Measurements from ENCODE around the gene RAPGEF6. TPM values are rescaled to one million over a fixed set of nuclear protein-coding genes. Genes with fewer than 3 reads are reported as not detected.
A peak's percentile ranks its signal among the peaks of the same experiment; 100 is the strongest.

Gene RAPGEF6
- total and polyA plus RNA-seq, 9 of the 15 experiments (the other 6 are each of a cell fraction or from before 2014, with no cell fraction given), result 2.7 to 23.4 (median 12.7) TPM

- TF ChIP-seq AFF4 (CRISPR knock-in tag; IDR thresholded peaks at IDR 0.05) (no peak), YBX1 (IDR thresholded peaks at IDR 0.05) (no peak), ZNF140 (CRISPR knock-in tag; IDR thresholded peaks at IDR 0.05) (0 out of 2 replicates have a peak, but pooled peaks have one; percentile 44), RAD21 (CRISPR knock-in tag; conservative IDR thresholded peaks at IDR 0.05 in 1 of 2, IDR thresholded peaks at IDR 0.05 in 1 of 2) (peak in 1 of 2 experiments; percentile 11; a peak in 1 of 4 replicates), ZNF408 (CRISPR knock-in tag; IDR thresholded peaks at IDR 0.05; ENCODE audit: low read depth) (no peak), PKNOX1 (IDR thresholded peaks at IDR 0.05) (peak; percentile 41), POLR3A (IDR thresholded peaks at IDR 0.05; ENCODE audit: borderline replicate concordance, extremely low read depth, insufficient read depth, insufficient read length) (no peak), ETV1 (tag; conservative IDR thresholded peaks at IDR 0.05; ENCODE audit: low read depth) (no peak), ZNF518B (CRISPR knock-in tag; IDR thresholded peaks at IDR 0.05) (0 out of 2 replicates have a peak, but pooled peaks have one; percentile 43), HDAC1 (IDR thresholded peaks at IDR 0.05) (no peak), ZKSCAN8 (CRISPR knock-in tag; IDR thresholded peaks at IDR 0.05) (no peak), SIRT6 (IDR thresholded peaks at IDR 0.05; ENCODE audit: low read depth, low read length) (no peak), ZNF3 (CRISPR knock-in tag; IDR thresholded peaks at IDR 0.05) (no peak), ZNF41 (CRISPR knock-in tag; conservative IDR thresholded peaks at IDR 0.05) (peak; percentile 64; the same call in 1 of the 2 replicates), ATF6 (CRISPR knock-in tag; IDR thresholded peaks at IDR 0.05) (0 out of 2 replicates have a peak, but pooled peaks have one; percentile 30)
These were observed 899 bp upstream of the RAPGEF6 start (continued) for GRCh38 chr5:131635684-131636572.

Measured in K562 (cell line).